Measurements from ENCODE around the gene C15orf39.

C15orf39 gene

GRCh38 chr15:75231836-75232235 is 30.2 kb downstream of the C15orf39 start:
- TF ChIP-seq CTCF (conservative IDR thresholded peaks at IDR 0.05; ENCODE audit: low read depth, low read length), result no peak
- H3K4me3 ChIP-seq (ENCODE audit: low read length), result no peak overlapping the region
- no peak for DNase-seq (ENCODE audit: low read depth)

GRCh38 chr15:75232252-75232813 is 30.7 kb downstream of the C15orf39 start:
- no peak for TF ChIP-seq CTCF (conservative IDR thresholded peaks at IDR 0.05; ENCODE audit: low read depth, low read length)
- no peak overlapping the region for H3K4me3 ChIP-seq (ENCODE audit: low read length)
- DNase-seq (ENCODE audit: low read depth), result no peak

- no peak overlapping the region for H3K4me3 ChIP-seq (ENCODE audit: low read length)
- DNase-seq (ENCODE audit: low read depth), result no peak
- no peak for TF ChIP-seq CTCF (conservative IDR thresholded peaks at IDR 0.05; ENCODE audit: low read depth, low read length)
Observed at GRCh38 chr15:75232826-75233503, 31.3 kb downstream of the C15orf39 start.

DNA sequence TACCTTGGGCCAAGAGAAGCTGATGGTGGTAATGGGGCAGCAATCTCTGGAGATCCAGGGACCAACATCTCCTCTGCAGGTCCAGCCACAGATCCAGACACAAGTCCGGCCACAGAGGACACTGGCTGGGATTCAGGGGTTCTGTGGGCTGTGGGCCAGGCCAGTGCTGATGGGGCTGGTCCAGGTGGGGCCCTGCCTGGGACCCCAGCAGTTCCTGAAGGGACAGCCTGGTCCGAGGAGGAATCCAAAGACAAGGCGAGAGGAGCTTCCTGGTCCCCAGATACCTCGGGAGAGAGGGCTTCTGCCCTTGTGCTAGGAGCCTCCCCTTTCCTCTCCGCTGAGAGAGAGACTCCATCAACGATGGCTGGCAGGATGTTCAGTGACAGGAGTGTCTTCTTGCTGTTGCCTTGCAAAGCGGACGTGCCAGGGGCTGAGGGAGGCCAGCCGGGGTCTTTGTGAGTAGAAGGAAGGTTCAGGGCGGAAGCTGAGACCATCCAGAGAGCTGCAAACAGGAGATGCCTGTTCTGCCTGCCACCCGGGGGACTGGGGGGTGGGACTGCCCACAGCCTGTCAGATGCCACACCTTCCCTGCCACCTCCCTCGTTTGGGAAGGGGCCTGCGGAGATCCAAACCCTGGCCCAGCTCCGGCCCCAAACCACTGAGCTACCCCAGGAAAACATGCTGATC is 32.0 kb downstream of the C15orf39 start:
- no peak for DNase-seq (ENCODE audit: low read depth)
- no peak for TF ChIP-seq CTCF (conservative IDR thresholded peaks at IDR 0.05; ENCODE audit: low read depth, low read length)
- H3K4me3 ChIP-seq (ENCODE audit: low read length), result no peak overlapping the region

GRCh38 chr15:75234191-75234810 is 32.6 kb downstream of the C15orf39 start:
- no peak for TF ChIP-seq CTCF (conservative IDR thresholded peaks at IDR 0.05; ENCODE audit: low read depth, low read length)
- no peak for DNase-seq (ENCODE audit: low read depth)
- no peak overlapping the region for H3K4me3 ChIP-seq (ENCODE audit: low read length)

- no peak for DNase-seq (ENCODE audit: low read depth)
- no peak overlapping the region for H3K4me3 ChIP-seq (ENCODE audit: low read length)
- no peak for TF ChIP-seq CTCF (conservative IDR thresholded peaks at IDR 0.05; ENCODE audit: low read depth, low read length)
Observed at GRCh38 chr15:75235051-75235673, 33.5 kb downstream of the C15orf39 start.

Data from retinal pigment epithelial cell (primary cell).